Fibroblast of lung (primary cell): Measurements from ENCODE around the gene BCAS1. TPM values are rescaled to one million over a fixed set of nuclear protein-coding genes. Genes with fewer than 3 reads are reported as not detected.

ENCODE experiments used
- DNase-seq, 2 donors: peaks; one replicate each; pipeline versions ENCODE4 v3.0.0 to v3.0.0-alpha.2; 2010; ENCODE audit warnings: low read depth in 2 of 2
- H2AFZ ChIP-seq: 2 replicates; pipeline ENCODE4 v1.5.1; 2012; ENCODE audit warnings: low read length, control low read depth, inconsistent platforms
- H3K27ac ChIP-seq: 2 replicates; pipeline ENCODE4 v1.5.1; 2011; ENCODE audit warnings: low read length, control low read depth; ENCODE audit not compliant: insufficient read depth
- H3K27me3 ChIP-seq: 2 replicates; pipeline ENCODE4 v1.5.1; 2011; ENCODE audit warnings: mild to moderate bottlenecking, low read length; ENCODE audit not compliant: control insufficient read depth, insufficient read depth
- H3K36me3 ChIP-seq: 2 replicates; pipeline ENCODE4 v1.5.1; 2011; ENCODE audit warnings: low read length; ENCODE audit not compliant: control insufficient read depth, insufficient read depth
- H3K4me1 ChIP-seq: 2 replicates; pipeline ENCODE4 v1.5.1; 2011; ENCODE audit warnings: low read length; ENCODE audit not compliant: control insufficient read depth, insufficient read depth; ENCODE audit errors: extremely low read depth
- H3K4me2 ChIP-seq: 2 replicates; pipeline ENCODE4 v1.5.1; 2011; ENCODE audit warnings: low read length, control low read depth; ENCODE audit not compliant: insufficient read depth; ENCODE audit errors: extremely low read depth
- H3K4me3 ChIP-seq, 4 experiments: fragments of 200-600 bp in 1 of 4; sonication (generic) in 1 of 4; replicated peaks in 1 of 4; 2 replicates each; pipeline ENCODE4 v1.5.1; 2011 to 2016; ENCODE audit warnings: low read length in 4 of 4, low read depth in 3 of 4, mild to moderate bottlenecking in 3 of 4, control low read depth in 2 of 4, inconsistent platforms in 1 of 4, mixed read lengths in 1 of 4; ENCODE audit not compliant: insufficient read depth in 1 of 4; ENCODE audit errors: control extremely low read depth in 1 of 4
- H3K79me2 ChIP-seq: 2 replicates; pipeline ENCODE4 v1.5.1; 2012; ENCODE audit warnings: mild to moderate bottlenecking, low read length, inconsistent platforms; ENCODE audit not compliant: control insufficient read depth, insufficient read depth
- H3K9ac ChIP-seq: 2 replicates; pipeline ENCODE4 v1.5.1; 2011; ENCODE audit warnings: mild to moderate bottlenecking, low read length, control low read depth; ENCODE audit not compliant: insufficient read depth
- H3K9me3 ChIP-seq: 2 replicates; pipeline ENCODE4 v1.5.1; 2012; ENCODE audit warnings: low read depth, low read length; ENCODE audit not compliant: control insufficient read depth, insufficient read depth
- H4K20me1 ChIP-seq: 2 replicates; pipeline ENCODE4 v1.5.1; 2011; ENCODE audit warnings: low read length; ENCODE audit not compliant: control insufficient read depth, insufficient read depth; ENCODE audit errors: extremely low read depth
- EZH2 ChIP-seq: IDR thresholded peaks from 2 replicates; pipeline ENCODE4 v1.5.1; 2012; ENCODE audit warnings: low read length, control low read depth, mild to moderate bottlenecking; ENCODE audit errors: missing control alignments
- polyA plus RNA-seq, 2 donors: library from polyadenylated mRNA; depleted of rRNA in 1 of 2; stranded (reverse) in 1 of 2; unstranded in 1 of 2; fragments of >200 nt; gene quantifications; 2 replicates each; pipeline ENCODE4 v1.2.1, GENCODE V29; 2011 to 2012; ENCODE audit warnings: missing spikeins in 1 of 2
- total RNA-seq: library from RNA; depleted of rRNA; stranded (reverse); fragments of >200 nt; gene quantifications from 2 replicates; pipeline ENCODE4 v1.2.1, GENCODE V29; 2014
- TF ChIP-seq, protein P1 (sequence below), 2 donors: IDR thresholded peaks in 1 of 2; conservative IDR thresholded peaks in 1 of 2; 1 replicate in 1 of 2; 2 replicates in 1 of 2; pipeline ENCODE4 v1.5.1; 2011 to 2012; ENCODE audit warnings: low read length in 2 of 2, control low read depth in 1 of 2, inconsistent platforms in 1 of 2, low read depth in 1 of 2, mild to moderate bottlenecking in 1 of 2

BCAS1 gene
- total and polyA plus RNA-seq, 2 donors (not counting 1 experiment from before 2014, with no cell fraction given), result 0.17 TPM; not detected in 1

DNA sequence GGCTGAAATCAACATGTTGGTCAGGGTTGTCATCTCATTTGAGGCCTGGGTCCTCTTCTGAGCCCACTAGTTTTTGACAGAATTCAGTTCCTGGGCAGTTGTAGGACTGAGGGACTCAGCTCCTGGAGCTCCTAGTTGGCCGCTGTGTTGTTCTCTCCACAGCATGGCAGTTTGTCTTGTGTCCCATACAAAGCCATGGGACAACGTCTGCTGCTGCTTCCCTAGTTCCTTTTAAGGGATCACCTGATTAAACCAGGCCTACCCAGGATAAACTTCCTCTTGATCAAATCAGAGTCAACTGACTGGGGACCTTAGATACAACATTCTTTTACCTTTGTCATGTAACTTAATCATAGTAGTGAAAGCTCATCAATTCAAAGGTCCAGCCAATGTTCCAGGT lies 141.0 kb downstream of the BCAS1 start:
- TF ChIP-seq, protein P1, sequence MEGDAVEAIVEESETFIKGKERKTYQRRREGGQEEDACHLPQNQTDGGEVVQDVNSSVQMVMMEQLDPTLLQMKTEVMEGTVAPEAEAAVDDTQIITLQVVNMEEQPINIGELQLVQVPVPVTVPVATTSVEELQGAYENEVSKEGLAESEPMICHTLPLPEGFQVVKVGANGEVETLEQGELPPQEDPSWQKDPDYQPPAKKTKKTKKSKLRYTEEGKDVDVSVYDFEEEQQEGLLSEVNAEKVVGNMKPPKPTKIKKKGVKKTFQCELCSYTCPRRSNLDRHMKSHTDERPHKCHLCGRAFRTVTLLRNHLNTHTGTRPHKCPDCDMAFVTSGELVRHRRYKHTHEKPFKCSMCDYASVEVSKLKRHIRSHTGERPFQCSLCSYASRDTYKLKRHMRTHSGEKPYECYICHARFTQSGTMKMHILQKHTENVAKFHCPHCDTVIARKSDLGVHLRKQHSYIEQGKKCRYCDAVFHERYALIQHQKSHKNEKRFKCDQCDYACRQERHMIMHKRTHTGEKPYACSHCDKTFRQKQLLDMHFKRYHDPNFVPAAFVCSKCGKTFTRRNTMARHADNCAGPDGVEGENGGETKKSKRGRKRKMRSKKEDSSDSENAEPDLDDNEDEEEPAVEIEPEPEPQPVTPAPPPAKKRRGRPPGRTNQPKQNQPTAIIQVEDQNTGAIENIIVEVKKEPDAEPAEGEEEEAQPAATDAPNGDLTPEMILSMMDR (conservative IDR thresholded peaks at IDR 0.05 in 1 of 2, IDR thresholded peaks at IDR 0.05 in 1 of 2; ENCODE audit: low read depth in 1 of 2, low read length in 2 of 2), result no peak
- TF ChIP-seq EZH2, result no peak
- H3K36me3 ChIP-seq, result no peaks in the 10 kb centered on the region
- H3K4me3 ChIP-seq, result no peak overlapping the region
- no peaks in the 10 kb centered on the region for H3K27me3 ChIP-seq
- H2AFZ ChIP-seq, result no peak overlapping the region
- no peak overlapping the region for H3K27ac ChIP-seq
- H3K4me1 ChIP-seq, result peaks cover 10% of the 10 kb centered on the region
- no peaks in the 10 kb centered on the region for H4K20me1 ChIP-seq
- no peaks in the 10 kb centered on the region for H3K79me2 ChIP-seq
- DNase-seq, result no peak
- no peak overlapping the region for H3K9ac ChIP-seq
- H3K4me2 ChIP-seq, result no peak overlapping the region
- no peaks in the 10 kb centered on the region for H3K9me3 ChIP-seq

DNA sequence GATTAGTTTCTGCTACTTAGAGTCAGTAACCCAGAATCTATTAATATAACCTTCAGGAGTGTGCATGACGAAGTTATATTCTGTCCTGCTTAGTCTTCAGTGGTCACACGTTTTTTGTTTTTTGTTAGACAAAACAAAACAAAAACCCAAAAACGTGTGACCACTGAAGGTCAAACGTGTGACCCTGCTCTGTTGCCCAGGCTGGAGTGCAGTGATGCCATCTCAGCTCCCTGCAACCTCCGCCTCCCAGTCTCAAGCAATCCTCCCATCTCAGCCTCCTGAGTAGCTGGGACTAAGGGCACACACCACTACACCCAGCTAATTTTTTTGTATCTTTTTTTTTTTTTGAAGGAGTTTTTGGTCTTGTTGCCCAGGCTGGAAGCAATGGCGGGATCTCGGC lies 142.4 kb downstream of the BCAS1 start:
- Histone ChIP-seq H3K36me3 (no peaks in the 10 kb centered on the region), H3K4me2 (no peak overlapping the region), H3K9ac (no peak overlapping the region), H3K27me3 (no peaks in the 10 kb centered on the region), H2AFZ (no peak overlapping the region), H3K4me1 (peaks cover 10% of the 10 kb centered on the region), H3K4me3 (no peak overlapping the region), H3K27ac (no peak overlapping the region), H4K20me1 (no peaks in the 10 kb centered on the region), H3K9me3 (no peaks in the 10 kb centered on the region), H3K79me2 (no peaks in the 10 kb centered on the region)
- no peak for DNase-seq
- TF ChIP-seq, protein P1 (conservative IDR thresholded peaks at IDR 0.05 in 1 of 2, IDR thresholded peaks at IDR 0.05 in 1 of 2; ENCODE audit: low read depth in 1 of 2, low read length in 2 of 2), result no peak

DNA sequence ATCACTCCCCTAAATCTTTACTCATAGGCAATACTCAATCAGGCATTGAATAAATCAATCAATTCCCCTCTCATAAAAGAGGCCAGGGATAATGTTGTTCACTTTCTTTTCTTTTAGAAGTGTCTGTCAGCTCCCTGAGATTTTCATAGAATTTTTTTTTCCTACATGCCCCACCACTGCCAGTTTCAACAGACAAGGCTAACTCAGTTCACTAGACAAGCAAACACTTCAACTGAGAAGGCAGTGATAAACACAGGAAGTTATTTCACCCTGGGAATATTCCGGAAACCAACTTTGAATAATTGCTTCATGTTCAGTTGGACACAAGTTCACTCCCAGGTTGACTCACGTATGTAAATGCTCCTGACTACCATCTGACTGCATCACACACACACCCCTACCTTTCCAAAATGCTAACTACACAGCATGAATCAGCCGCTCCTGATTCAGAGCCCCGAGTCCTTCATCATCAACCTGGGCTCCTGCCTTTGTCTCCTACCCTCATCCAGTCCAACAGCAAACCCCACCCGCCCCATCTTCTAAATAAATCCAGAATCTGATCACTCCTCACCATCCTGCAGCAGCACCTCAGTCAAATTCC lies 143.9 kb downstream of the BCAS1 start:
- H3K4me3 ChIP-seq, result no peak overlapping the region
- H3K9me3 ChIP-seq, result no peaks in the 10 kb centered on the region
- H4K20me1 ChIP-seq, result no peaks in the 10 kb centered on the region
- H3K27ac ChIP-seq, result peak overlapping the region; percentile 47
- no peak overlapping the region for H3K9ac ChIP-seq
- TF ChIP-seq EZH2, result no peak
- TF ChIP-seq, protein P1 (conservative IDR thresholded peaks at IDR 0.05 in 1 of 2, IDR thresholded peaks at IDR 0.05 in 1 of 2; ENCODE audit: low read depth in 1 of 2, low read length in 2 of 2), result no peak
- peak overlapping the region; percentile 62 for H2AFZ ChIP-seq
- no peaks in the 10 kb centered on the region for H3K27me3 ChIP-seq
- H3K79me2 ChIP-seq, result no peaks in the 10 kb centered on the region
- H3K4me1 ChIP-seq, result peaks cover 10% of the 10 kb centered on the region
- no peaks in the 10 kb centered on the region for H3K36me3 ChIP-seq
- peak overlapping the region; percentile 35 for H3K4me2 ChIP-seq
- peak; percentile 65 to 99 for DNase-seq
